Measurements from ENCODE around the gene TMEFF1. TPM values are rescaled to one million over a fixed set of nuclear protein-coding genes. Genes with fewer than 3 reads are reported as not detected.

TMEFF1 gene
- total and polyA plus RNA-seq, 10 of the 15 experiments (the other 5 are each of a cell fraction or from before 2014, with no cell fraction given), result 0.03 to 0.55 (median 0.11) TPM; not detected in 3

GRCh38 chr9:100447041-100447440, 25.9 kb upstream of the TMEFF1 start:
- no peaks in the 10 kb centered on the region for H3K79me2 ChIP-seq (ENCODE audit: control insufficient read depth, insufficient read depth, low read length)
- no peaks in the 10 kb centered on the region for H3K9me3 ChIP-seq (replicated peaks; ENCODE audit: control insufficient read depth, insufficient read depth, low read length)
- no peak overlapping the region for H3K4me2 ChIP-seq (ENCODE audit: control insufficient read depth, insufficient read depth)
- H3K4me3 ChIP-seq, result no peak overlapping the region
- CTCF ChIA-PET, result interaction anchor here (4.2 kb wide), 1 partner anchor 10 kb away, joined by 25 read pairs; no protein-coding TSS in a partner anchor
- H4K20me1 ChIP-seq (ENCODE audit: control insufficient read depth, insufficient read depth), result no peaks in the 10 kb centered on the region
- H3K36me3 ChIP-seq (ENCODE audit: control insufficient read depth in 2 of 2, insufficient read depth in 2 of 2, low read length in 1 of 2), result no peaks in the 10 kb centered on the region
- no peak for FAIRE-seq
- RAD21 ChIA-PET (ENCODE audit: unreplicated experiment), result no interaction called here
- no peak overlapping the region for H2AFZ ChIP-seq (ENCODE audit: control insufficient read depth, low read depth, low read length)
- TF ChIP-seq MEF2A (IDR thresholded peaks at IDR 0.05; ENCODE audit: insufficient read depth, low read depth, low read length), result no peak
- TF ChIP-seq SIX5 (IDR thresholded peaks at IDR 0.05; ENCODE audit: low read depth, low read length, severe bottlenecking), result no peak
- no peak for TF ChIP-seq MTA3 (IDR thresholded peaks at IDR 0.05; ENCODE audit: borderline replicate concordance, low read length)
- no peak for TF ChIP-seq HDAC2 (IDR thresholded peaks at IDR 0.05)
- no peak for TF ChIP-seq CBX5 (IDR thresholded peaks at IDR 0.05; ENCODE audit: low read depth)
- TF ChIP-seq CHD1 (IDR thresholded peaks at IDR 0.05; ENCODE audit: low read depth, low read length), result no peak
- TF ChIP-seq RFX5 (IDR thresholded peaks at IDR 0.05; ENCODE audit: low read depth, low read length), result no peak
- TF ChIP-seq CBX3 (IDR thresholded peaks at IDR 0.05; ENCODE audit: borderline replicate concordance, low read depth), result no peak
- no peak for TF ChIP-seq RELB (IDR thresholded peaks at IDR 0.05; ENCODE audit: low read depth)
- TF ChIP-seq EZH2 (IDR thresholded peaks at IDR 0.05; ENCODE audit: borderline replicate concordance, control insufficient read depth, low read depth, low read length), result no peak
- TF ChIP-seq NFYA (IDR thresholded peaks at IDR 0.05; ENCODE audit: borderline replicate concordance, low read depth, low read length), result no peak
- no peak for TF ChIP-seq BRCA1 (IDR thresholded peaks at IDR 0.05; ENCODE audit: low read depth, low read length)
- TF ChIP-seq FOXK2 (IDR thresholded peaks at IDR 0.05), result no peak
- no peak for TF ChIP-seq PAX5 (IDR thresholded peaks at IDR 0.05; ENCODE audit: borderline replicate concordance, low read depth, low read length)
- TF ChIP-seq NBN (IDR thresholded peaks at IDR 0.05), result no peak
- TF ChIP-seq ZBTB11 (CRISPR knock-in tag; IDR thresholded peaks at IDR 0.05), result no peak
- no peak for TF ChIP-seq KDM1A (IDR thresholded peaks at IDR 0.05; ENCODE audit: borderline replicate concordance)
- no peak for TF ChIP-seq PBX3 (IDR thresholded peaks at IDR 0.05; ENCODE audit: insufficient replicate concordance, low read depth, low read length)
- TF ChIP-seq NR2C1 (IDR thresholded peaks at IDR 0.05), result no peak
- in situ Hi-C loops (cut with MboI) (no loop called here), intact Hi-C loops (cut with micrococcal nuclease; ENCODE audit: unreplicated experiment) (no loop called here)
- SMC1A ChIA-PET (ENCODE audit: uncharacterized antibody, unreplicated experiment), result interaction anchor here (0.6 kb wide), 1 partner anchor 1261 kb away, joined by 3 read pairs; no protein-coding TSS in a partner anchor
- H3K9ac ChIP-seq (ENCODE audit: control insufficient read depth, insufficient read depth, low read length), result no peak overlapping the region
- ATAC-seq, result no peak
- no peak for DNase-seq (ENCODE audit: low read depth, low spot score)
- BruUV-seq (replicated peaks), result no TSS peak
- peaks cover 14% of the 10 kb centered on the region for H3K4me1 ChIP-seq (ENCODE audit: control insufficient read depth, insufficient read depth, low read length)
- H3K27ac ChIP-seq (ENCODE audit: control insufficient read depth, insufficient read depth), result no peak overlapping the region
- POLR2A ChIA-PET, result no interaction called here
- no peaks in the 10 kb centered on the region for H3K27me3 ChIP-seq (replicated peaks in 1 of 2; ENCODE audit: control insufficient read depth in 2 of 2, insufficient read depth in 2 of 2, low read length in 1 of 2)

Measured in GM12878 (cell line).